Erythroblast (primary cell): Measurements from ENCODE around the gene SOAT2.
"Not testable (repeated sequence)": the region's sequence is repeated elsewhere in the genome, so short reads cannot be mapped to it uniquely, and the experiment has no call there.

Experiments
- DNase-seq, 2 experiments: peaks; one replicate each; lab custom pipeline; 2025; lab: John Stamatoyannopoulos, UW
- GATA1 ChIP-seq: IDR thresholded peaks from 2 replicates; pipeline ENCODE4 v1.6.1; 2011; ENCODE audit warnings: low read depth, mild to moderate bottlenecking, control low read depth, low read length, moderate library complexity
- POLR2A ChIP-seq: IDR thresholded peaks from 2 replicates; pipeline ENCODE4 v1.6.1; 2011; ENCODE audit warnings: mild to moderate bottlenecking, low read length

SOAT2 gene

DNA sequence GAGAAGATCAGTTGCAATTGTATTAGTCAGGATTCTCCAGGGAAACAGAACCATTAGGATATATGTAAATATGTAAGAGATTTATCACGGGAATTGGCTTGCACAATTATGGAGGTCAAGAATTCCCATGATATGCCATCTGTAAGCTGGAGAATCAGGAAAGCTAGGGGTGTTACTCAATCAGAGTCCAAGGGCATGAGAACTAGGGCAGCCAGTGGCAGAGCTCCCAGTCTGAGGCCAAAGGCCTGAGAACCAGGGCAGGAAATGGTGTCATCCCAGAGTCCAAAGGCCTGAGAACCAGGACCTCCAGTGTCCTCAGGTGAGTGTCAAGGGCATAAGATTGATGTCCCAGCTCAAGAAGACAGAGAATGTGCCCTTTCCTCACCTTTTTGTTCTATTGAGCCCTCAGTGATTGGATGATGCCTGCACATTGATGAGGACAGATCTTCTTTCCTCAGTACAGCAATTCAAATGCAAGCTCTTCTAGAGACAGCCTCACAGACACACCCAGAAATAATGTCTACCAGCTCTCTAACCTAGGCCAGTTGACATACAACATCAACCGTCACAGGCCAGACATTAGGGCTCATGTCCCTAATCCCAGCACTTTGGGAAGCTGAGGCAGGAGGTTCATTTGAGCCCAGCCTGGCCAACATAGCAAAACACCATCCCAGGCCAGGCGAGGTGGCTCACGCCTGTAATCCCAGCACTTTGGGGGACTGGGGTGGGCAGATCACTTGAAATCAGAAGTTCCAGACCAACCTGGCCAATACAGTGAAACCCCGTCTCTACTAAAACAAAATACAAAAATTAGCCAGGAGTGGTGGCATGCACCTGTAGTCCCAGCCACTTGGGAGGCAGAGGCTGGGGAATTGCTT, 42.3 kb downstream of the SOAT2 start:
- DNase-seq, result no peak
- TF ChIP-seq POLR2A, result no peak
- TF ChIP-seq GATA1, result no peak

- DNase-seq, result no peak
- no peak for TF ChIP-seq POLR2A
- no peak for TF ChIP-seq GATA1
These were observed 43.9 kb downstream of the SOAT2 start for GRCh38 chr12:53147181-53147580.

- DNase-seq, result no peak
- no peak for TF ChIP-seq GATA1
- TF ChIP-seq POLR2A, result no peak
These were observed 44.4 kb downstream of the SOAT2 start for GRCh38 chr12:53147653-53148052.

GRCh38 chr12:53151039-53151438, 47.8 kb downstream of the SOAT2 start:
- TF ChIP-seq POLR2A (no peak), GATA1 (no peak)
- no peak for DNase-seq

DNA sequence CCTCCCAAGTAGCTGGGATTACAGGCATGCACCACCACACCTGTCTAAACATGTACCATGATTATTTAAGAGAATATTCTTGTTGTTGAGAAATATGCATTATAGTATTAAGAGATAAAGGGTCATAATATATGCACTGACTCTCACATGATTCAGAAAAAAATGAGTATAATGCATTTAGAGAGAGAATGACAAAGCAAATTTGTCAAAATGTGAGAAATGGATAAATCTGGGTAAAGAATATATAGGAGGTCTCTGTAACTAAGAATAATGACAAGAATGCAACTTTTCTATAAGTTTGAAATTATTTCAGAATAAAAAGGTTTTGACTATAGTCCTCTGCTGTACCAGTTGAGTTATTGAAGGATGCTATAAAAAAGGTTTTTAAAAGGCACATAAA, 49.1 kb downstream of the SOAT2 start:
- DNase-seq, result no peak
- TF ChIP-seq POLR2A (no peak), GATA1 (no peak)

DNA sequence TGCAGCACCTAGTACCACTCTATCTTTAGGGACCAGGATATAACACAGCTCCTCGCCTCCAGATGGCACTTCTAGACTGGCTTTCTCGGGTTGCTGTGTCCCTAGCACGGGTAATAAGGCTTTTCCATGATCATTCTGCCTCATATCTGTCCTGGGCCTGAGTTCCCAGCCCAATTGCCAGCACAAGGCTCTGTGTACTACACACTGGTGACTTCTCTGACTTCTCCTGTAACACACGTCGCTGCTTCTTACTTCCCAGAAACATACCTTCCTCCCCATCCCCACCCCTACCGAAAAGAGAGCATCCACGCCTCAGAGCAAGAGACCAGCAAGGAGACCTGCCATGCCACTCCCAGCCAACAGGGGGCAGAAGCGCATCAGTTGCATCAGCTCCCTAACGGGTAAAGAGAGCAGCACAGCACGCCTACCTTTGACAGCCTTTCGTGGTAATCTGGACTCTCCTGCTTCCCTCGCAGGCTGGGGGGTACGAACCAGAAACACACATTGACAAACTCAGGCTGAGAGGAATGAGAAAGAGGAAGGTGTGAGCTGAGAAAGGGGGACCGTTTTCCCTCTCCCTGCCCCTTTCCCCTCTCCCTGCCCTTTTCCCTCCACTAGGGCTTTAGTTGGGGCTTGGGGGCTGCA, 56.0 kb downstream of the SOAT2 start:
- TF ChIP-seq GATA1 (no peak), POLR2A (no peak)
- DNase-seq, result peak; percentile 83 to 90

- TF ChIP-seq POLR2A (no peak), GATA1 (no peak)
- DNase-seq, result no peak
These were observed 56.7 kb downstream of the SOAT2 start for GRCh38 chr12:53160000-53160399.

GRCh38 chr12:53160673-53161072, 57.4 kb downstream of the SOAT2 start:
- DNase-seq, result no peak
- no peak for TF ChIP-seq POLR2A
- no peak for TF ChIP-seq GATA1

- TF ChIP-seq GATA1 (no peak), POLR2A (no peak)
- no peak for DNase-seq
These were observed 58.0 kb downstream of the SOAT2 start for GRCh38 chr12:53161119-53161911.

DNA sequence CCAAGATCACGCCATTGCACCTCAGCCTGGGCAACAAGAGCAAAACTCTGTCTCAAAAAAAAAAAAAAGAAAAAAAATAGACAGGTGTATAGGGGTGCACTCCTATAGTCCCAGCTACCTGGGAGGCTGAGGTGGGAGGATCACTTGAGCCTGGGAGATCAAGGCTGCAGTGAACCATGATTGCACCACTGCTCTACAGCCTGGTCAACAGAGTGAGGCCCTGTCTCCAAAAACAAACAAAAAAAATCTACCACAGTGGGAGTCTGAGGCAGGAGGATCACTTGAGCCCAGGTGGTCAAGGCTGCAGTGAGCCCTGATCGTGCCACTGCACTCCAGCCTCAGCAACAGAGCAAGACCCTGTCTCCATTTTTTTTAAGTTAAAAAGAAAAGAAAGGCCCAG, 59.7 kb downstream of the SOAT2 start:
- not testable (repeated sequence) for DNase-seq

GRCh38 chr12:53166837-53167236, 63.6 kb downstream of the SOAT2 start:
- DNase-seq, result no peak
- TF ChIP-seq POLR2A, result no peak
- no peak for TF ChIP-seq GATA1

DNA sequence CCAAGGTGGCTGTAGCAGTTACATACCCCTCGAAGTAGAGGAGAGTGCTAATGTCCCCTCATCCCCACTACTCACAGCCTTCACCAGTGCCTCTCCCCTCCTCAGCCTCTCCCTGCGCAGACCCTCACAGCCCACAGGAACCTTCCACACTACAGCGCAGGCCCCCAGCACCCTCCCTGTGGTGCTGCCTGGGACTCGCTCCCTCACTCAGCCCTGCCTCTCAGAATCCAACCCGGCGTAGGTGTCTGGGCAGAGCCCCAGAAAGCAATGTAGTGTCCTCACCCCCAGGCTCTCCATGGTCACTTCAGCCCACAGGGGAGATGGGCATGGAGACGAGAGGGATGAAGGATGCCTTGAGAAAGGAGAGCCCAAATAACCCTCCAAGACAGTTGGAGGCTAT, 66.4 kb downstream of the SOAT2 start:
- DNase-seq, result no peak
- no peak for TF ChIP-seq POLR2A
- TF ChIP-seq GATA1, result no peak

DNA sequence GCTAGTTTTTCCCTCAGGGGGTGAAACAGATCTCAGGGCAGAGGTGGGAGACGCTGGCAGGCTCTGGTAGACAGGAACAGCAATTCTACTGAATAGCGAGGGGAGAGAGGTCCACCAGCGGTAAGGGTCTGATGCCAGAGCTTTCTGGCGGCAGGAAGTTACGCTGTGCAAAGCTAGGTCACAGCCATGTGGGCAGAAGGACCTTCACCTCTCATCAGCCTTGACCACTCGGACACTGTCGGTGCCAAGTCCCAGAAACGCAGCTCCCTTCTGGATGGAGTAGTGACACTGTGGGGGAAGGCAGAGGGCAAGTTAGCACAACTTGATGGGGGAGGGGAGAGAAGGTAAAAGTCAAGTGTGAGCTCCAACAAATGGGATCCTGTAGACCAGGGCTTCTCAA, 66.9 kb downstream of the SOAT2 start:
- no peak for DNase-seq
- TF ChIP-seq POLR2A, result no peak
- TF ChIP-seq GATA1, result no peak

- DNase-seq, result no peak
- TF ChIP-seq POLR2A, result no peak
- no peak for TF ChIP-seq GATA1
These were observed 67.8 kb downstream of the SOAT2 start for GRCh38 chr12:53170876-53171724.
